Measurements from ENCODE around the gene BCKDHA. TPM values are rescaled to one million over a fixed set of nuclear protein-coding genes. Genes with fewer than 3 reads are reported as not detected.

BCKDHA gene
- total and polyA plus RNA-seq, 9 of the 15 experiments (the other 6 are each of a cell fraction or from before 2014, with no cell fraction given): 4.5 to 52.5 (median 14.1) TPM

DNA sequence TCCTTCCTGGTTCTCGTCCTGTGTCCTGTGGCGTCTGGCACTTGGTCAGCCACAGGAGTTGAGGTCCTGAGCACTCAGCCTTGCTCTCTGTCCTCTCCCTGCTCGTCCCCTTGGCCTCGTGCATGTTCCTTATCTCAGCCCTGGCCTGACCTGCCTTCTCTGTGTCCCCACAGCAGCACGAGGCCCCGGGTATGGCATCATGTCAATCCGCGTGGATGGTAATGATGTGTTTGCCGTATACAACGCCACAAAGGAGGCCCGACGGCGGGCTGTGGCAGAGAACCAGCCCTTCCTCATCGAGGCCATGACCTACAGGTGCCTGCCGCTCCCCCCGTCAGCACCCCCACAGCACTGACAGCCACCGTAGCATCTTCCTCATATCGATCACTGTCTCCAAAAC lies 24.8 kb downstream of the BCKDHA start:
- ATAC-seq (no peak), FAIRE-seq (no peak), DNase-seq (ENCODE audit: extremely low read depth in 1 of 4, low spot score in 3 of 4) (no peak)
- ChIA-PET POLR2A (no interaction called here), CTCF (ENCODE audit: low intra/inter-chr PET ratio) (no interaction called here)
- no peak overlapping the region for H3K4me3 ChIP-seq
- in situ Hi-C loops (cut with MboI) (no loop called here), intact Hi-C loops (cut with micrococcal nuclease) (no loop called here)
- H3K4me2 ChIP-seq (ENCODE audit: insufficient read depth, low read length): no peak overlapping the region
- H3K36me3 ChIP-seq (ENCODE audit: control insufficient read depth, insufficient read depth, low read length): peaks cover 47% of the 10 kb centered on the region; the same call in 2 of the 3 replicates
- H3K4me1 ChIP-seq (replicated peaks in 1 of 2; ENCODE audit: control insufficient read depth in 2 of 2, insufficient read depth in 2 of 2, low read length in 2 of 2): peaks cover 14 to 33% of the 10 kb centered on the region in 2 experiments
- H3K9me3 ChIP-seq (replicated peaks; ENCODE audit: control insufficient read depth, insufficient read depth, low read depth, low read length): no peaks in the 10 kb centered on the region
- no peaks in the 10 kb centered on the region for H4K20me1 ChIP-seq (replicated peaks; ENCODE audit: control insufficient read depth, insufficient read depth, low read length)
- H3K79me2 ChIP-seq (ENCODE audit: control insufficient read depth, insufficient read depth, low read length): no peaks in the 10 kb centered on the region; the same call in 2 of the 3 replicates
- no peak overlapping the region for H3K27ac ChIP-seq (ENCODE audit: extremely low read depth, low read depth, low read length)
- TF ChIP-seq RBFOX2 (IDR thresholded peaks at IDR 0.05; ENCODE audit: low read depth, low read length): 0 out of 2 replicates have a peak, but pooled peaks have one; percentile 34
- TF ChIP-seq NR2C2 (CRISPR knock-in tag; IDR thresholded peaks at IDR 0.05): no peak
- no peak for TF ChIP-seq NR2C2 (tag; IDR thresholded peaks at IDR 0.05)
- no peak for TF ChIP-seq MXD1 (CRISPR knock-in tag; IDR thresholded peaks at IDR 0.05; ENCODE audit: borderline replicate concordance, poor library complexity, severe bottlenecking)
- TF ChIP-seq POLR2G (IDR thresholded peaks at IDR 0.05; ENCODE audit: low read depth, low read length): peak; percentile 4; the same call in 1 of the 2 replicates
- no peak for TF ChIP-seq ZBTB34 (CRISPR knock-in tag; IDR thresholded peaks at IDR 0.05)
- TF ChIP-seq SP1 (CRISPR knock-in tag; IDR thresholded peaks at IDR 0.05): no peak
- no peak for TF ChIP-seq IFI16 (CRISPR knock-in tag; IDR thresholded peaks at IDR 0.05)
- TF ChIP-seq, protein P1, sequence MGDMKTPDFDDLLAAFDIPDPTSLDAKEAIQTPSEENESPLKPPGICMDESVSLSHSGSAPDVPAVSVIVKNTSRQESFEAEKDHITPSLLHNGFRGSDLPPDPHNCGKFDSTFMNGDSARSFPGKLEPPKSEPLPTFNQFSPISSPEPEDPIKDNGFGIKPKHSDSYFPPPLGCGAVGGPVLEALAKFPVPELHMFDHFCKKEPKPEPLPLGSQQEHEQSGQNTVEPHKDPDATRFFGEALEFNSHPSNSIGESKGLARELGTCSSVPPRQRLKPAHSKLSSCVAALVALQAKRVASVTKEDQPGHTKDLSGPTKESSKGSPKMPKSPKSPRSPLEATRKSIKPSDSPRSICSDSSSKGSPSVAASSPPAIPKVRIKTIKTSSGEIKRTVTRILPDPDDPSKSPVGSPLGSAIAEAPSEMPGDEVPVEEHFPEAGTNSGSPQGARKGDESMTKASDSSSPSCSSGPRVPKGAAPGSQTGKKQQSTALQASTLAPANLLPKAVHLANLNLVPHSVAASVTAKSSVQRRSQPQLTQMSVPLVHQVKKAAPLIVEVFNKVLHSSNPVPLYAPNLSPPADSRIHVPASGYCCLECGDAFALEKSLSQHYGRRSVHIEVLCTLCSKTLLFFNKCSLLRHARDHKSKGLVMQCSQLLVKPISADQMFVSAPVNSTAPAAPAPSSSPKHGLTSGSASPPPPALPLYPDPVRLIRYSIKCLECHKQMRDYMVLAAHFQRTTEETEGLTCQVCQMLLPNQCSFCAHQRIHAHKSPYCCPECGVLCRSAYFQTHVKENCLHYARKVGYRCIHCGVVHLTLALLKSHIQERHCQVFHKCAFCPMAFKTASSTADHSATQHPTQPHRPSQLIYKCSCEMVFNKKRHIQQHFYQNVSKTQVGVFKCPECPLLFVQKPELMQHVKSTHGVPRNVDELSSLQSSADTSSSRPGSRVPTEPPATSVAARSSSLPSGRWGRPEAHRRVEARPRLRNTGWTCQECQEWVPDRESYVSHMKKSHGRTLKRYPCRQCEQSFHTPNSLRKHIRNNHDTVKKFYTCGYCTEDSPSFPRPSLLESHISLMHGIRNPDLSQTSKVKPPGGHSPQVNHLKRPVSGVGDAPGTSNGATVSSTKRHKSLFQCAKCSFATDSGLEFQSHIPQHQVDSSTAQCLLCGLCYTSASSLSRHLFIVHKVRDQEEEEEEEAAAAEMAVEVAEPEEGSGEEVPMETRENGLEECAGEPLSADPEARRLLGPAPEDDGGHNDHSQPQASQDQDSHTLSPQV (IDR thresholded peaks at IDR 0.05): no peak
- TF ChIP-seq ARHGAP35 (IDR thresholded peaks at IDR 0.05; ENCODE audit: partially characterized antibody): no peak
- TF ChIP-seq SRSF9 (IDR thresholded peaks at IDR 0.05; ENCODE audit: borderline replicate concordance, low read depth, low read length): no peak
- no peak for TF ChIP-seq ZNF347 (CRISPR knock-in tag; IDR thresholded peaks at IDR 0.05; ENCODE audit: low read depth)
- no peaks in the 10 kb centered on the region for H3K27me3 ChIP-seq (ENCODE audit: control insufficient read depth in 2 of 2, insufficient read depth in 2 of 2, low read length in 2 of 2)
- no peaks in the 10 kb centered on the region for H3K9me1 ChIP-seq (ENCODE audit: control insufficient read depth, insufficient read depth, low read length)
- no TSS peak for BruUV-seq (replicated peaks)
- WGBS (ENCODE audit: insufficient coverage, low coverage, missing lambda C conversion rate): 67% methylated on average over 11 of the region's 18 CpGs
- H3K9ac ChIP-seq (ENCODE audit: insufficient read depth in 1 of 2, low read depth in 2 of 2, low read length in 2 of 2): no peak overlapping the region; a peak in 1 of 4 replicates
- H2AFZ ChIP-seq (ENCODE audit: low read depth, low read length): no peak overlapping the region

Measured in K562 (cell line).